Cortex of kidney (tissue), 1 donor: ENCODE results near the gene CROCC2.

Experiments used
- DNase-seq: peaks from one replicate; lab custom pipeline; 2025; lab: John Stamatoyannopoulos, UW

The CROCC2 gene

DNA sequence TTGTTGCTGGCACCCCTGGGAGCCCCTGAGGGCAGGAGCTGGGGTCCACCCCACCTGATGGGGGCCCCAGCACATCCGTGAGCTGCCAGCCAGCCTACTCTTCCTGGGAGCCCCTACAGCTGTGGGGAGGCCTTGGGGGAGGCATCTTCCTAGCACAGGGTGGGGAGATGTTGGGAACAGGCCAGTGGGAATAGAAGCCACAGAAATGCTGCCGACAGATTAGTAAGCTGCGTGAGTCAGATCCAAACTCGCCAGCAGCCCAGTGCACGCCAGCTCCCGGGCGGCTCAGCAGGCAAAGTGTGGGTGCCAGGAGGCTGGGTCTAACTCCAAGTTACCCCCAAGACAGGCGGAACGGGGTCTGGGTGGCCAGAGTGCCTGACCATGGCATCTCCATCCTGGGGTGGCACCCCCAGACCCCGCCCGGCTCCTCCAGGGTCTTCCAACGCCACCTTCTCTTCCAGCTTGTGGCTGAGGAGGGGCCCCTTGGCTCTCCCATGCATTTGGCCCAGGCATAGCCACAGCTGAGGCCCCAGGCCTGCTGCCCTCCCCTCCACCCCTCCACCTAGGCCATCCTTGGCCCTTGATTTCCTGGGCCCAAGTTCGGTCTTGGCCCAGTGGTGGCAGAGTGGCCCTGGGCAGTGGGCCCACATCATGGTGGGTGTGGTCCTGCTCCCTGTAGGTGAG, 15.3 kb downstream of the CROCC2 start:
- no peak for DNase-seq

DNA sequence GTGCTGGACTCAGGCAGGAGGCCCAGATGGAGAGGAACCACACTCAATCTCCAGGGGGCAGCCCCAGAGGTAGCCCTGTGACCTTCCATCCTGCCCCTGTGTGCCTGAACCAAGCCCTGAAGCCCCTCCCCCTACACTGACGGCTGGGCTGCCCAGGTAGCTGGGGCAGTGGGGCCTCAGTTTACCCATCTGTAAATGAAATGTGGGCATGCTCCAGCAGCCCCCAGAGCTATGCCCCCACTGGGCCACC, 15.8 kb downstream of the CROCC2 start:
- DNase-seq = no peak

DNA sequence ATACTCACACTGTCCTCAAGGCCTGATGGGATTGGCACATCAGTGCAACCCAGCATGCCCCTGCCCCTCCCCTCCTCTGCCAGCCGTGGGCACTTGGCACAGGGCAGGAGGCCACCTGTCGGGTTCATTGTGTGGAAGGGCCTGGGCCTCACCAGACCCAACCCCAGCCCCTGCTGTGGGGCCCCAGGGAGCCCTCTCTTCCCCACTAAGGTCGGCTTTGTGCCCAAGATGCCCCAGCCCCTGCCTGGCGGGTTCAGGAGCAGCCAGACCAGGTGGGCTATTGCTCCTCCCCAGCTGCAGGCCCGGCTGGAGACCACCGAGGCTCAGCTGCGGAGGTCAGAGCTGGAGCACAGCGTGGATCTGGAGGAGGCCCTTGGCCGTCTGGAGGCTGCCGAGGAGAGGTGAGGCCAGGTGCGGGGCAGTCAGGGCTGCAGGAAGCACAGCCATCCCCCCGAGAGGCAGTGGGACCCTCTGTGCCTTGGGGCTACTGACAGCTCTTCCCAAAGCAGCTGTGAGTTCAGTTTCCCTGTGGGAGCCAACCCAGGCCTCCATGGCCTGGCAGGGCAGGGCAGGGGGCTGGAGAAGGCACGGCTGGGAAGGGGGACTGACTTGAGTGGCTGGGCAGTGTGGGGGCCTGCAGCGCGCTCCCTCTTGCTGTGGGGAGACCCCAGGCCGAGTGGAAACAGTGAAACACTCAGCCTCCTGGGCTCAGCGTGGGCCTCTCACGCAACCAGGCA, 16.3 kb downstream of the CROCC2 start:
- DNase-seq = no peak

DNA sequence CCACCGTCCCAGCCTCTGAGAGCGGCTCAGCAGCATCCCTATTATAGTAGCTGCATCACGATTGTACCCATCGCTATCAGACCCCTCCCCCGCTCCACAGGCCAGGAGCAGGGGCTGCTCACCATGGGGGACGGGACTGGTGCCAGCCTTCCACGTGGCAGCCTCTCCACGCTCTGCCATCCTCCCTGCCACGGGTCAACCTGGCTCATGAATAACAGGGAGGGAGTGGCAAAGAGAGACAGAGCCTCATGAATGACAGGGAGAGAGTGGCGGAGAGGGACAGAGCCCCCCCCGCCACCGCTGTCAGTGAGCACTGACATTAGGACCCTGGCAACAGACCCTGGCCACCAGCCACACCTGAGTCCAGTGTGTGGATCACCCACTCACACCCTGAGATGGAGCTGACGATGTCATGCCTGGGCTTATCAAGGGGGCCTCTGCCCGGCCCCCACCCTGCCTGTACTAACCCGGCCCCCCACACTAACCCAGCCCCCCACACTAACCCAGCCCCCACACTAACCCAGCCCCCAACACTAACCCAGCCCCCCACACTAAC, 16.9 kb downstream of the CROCC2 start:
- no peak for DNase-seq

DNA sequence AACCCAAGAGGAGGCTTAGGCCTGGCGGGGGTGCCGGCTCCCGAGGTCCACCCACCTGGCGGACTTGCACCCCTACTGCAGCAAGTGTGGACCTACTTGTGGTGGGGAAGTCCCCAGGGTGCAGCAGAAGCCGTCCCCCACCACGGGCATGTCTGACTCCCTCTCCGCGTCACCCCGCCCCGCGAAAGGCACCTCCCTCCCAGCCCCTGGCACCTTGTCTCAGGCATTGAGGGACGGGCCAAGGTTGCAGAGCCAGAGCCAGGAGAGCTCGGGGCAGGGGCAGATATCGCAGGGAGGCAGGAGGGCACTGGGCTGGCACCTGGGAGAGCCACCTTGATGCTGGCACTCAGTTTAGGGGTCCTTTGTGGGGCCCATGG, 19.0 kb downstream of the CROCC2 start:
- DNase-seq = no peak

DNA sequence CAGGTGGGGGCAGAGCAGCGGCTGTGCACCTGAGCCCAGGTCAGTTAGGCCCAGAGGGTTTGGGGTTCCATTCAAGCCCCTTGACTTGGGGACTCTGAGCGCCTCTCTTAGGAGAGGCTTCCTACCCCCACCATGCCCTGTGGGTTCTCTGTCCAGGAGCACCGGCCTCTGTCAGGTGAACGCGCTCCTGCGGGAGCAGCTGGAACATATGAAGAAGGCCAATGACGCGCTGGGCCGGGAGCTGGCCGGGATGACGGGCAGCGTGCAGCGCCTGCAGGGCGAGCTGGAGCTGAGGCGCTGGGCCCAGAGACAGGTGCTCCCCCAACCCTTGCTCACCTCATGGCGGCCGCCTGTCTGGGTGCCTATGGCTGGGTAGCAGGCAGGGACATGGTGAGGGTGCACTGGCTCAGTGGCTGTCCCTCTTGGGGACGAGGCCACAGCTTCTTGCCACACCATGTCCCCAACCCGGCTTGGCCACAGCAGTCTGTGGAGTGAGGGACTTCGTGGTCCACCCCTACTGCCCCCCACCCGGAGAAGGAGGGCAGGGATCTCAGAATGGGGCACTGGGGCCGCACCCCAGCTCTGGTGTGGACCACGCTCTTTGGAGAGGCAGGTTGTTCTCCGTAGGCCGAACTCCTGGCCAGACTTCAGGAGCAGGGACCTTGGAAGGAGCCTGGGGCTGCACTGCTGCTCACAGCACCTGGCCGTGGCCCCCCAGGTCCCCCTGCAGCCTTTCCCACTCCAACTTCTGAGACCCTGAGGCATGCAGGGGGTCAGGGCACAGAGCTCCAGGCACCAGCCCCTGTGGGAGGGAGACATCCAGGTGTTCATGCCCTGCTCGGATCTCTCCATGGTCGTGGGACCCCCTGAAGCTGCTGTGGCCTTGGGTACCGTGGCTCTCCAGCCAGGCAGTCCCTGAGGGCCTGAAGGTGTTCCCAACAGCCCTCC, 19.7 kb downstream of the CROCC2 start:
- no peak for DNase-seq

DNA sequence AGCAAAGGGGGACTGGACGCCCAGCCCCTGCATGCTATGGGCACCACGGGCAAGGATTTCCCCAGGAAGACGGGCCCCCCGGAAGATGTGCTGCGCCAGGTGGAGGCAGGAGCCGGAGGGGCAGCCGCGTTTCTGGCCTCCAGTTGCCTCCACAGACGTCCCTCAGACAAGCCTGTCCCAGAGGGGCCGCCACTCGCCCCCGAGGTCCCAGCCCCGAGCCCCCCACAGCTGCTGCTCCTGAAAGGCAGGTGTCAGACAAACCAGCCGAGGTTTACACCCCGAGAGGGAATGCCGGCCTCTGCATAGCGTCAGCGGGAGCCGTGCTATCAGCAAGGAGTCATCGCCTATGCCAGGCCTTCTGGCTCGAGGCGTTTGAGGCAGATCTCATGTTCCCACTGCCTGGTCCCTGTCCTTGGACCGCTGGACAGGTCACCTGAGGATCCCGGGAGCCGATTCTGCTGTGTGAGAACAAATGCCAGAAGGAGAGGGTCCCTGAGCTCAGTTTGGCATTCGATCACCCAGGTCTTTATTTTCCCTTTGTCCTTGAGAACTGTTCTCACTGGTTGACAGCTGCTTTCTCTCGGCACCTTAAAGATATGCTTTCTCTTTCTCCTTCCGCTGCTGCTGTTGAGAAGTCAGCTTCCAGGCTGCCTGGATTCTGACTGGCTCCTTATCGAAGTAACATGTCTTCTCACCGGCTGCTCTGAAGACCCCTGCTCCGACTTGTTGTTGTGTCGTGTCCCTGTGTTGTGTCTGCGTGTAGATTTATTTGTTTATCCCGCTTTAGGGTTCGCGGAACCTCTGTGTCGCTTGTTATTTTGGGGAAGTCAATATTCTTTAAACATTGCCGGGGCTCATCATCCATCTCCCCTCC, 20.6 kb downstream of the CROCC2 start:
- DNase-seq = no peak

DNA sequence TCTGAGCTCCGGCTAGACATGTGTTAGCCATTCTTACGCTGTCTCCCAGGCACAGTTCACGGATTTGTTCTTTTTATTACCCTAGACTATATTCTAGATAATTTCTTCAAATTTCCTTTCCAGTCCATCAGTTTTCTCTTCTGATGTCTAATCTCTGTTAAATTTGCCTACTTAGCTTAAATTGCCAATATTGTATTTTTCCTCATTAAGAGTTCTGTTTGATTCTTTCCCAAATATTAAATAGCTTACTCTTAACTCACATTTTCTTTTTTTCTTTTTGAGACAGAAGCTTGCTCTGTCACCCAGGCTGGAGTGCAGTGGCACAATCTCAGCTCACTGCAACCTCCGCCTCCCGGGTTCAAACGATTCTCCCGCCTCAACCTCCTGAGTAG, 21.2 kb downstream of the CROCC2 start:
- DNase-seq = no peak

DNA sequence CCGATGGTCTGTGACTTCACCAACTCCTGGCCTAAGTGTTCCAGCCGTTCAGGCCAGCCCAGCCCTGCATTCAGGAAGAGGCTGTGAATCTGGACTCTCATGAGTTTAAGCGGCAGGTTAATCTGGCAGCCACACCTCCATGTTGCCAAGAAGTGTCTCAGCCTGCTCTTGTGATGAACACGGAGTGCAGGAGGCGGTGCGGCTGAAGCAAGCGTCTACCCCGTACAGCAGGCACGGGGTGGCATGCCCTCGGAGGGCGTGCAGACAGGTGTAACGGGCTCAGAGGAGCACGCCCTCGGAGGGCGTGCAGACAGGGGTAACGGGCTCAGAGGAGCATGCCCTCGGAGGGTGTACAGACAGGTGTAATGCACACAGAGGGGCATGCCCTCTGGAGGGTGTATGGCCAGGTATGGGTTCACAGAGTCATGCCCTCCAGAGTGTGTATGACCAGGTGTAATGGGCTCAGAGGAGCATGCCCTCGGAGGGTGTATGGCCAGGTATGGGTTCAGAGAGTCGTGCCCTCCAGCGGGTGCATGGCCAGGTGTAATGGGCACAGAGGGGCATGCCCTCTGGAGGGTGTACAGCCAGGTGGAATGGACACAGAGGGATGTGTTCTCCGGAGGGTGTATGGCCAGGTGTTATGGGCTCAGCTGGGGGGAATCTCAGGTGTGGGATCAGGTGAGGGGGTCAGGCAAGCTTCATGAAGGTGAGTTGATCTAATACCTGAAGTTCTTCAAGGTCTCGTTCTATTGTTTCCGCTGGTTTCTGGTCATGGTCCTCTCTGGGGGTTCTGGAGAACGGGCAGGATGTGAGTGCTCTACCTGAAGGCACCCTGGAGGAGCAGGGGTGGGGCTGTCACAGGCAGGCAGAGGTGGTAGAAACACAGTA, 22.6 kb downstream of the CROCC2 start:
- DNase-seq = no peak

DNA sequence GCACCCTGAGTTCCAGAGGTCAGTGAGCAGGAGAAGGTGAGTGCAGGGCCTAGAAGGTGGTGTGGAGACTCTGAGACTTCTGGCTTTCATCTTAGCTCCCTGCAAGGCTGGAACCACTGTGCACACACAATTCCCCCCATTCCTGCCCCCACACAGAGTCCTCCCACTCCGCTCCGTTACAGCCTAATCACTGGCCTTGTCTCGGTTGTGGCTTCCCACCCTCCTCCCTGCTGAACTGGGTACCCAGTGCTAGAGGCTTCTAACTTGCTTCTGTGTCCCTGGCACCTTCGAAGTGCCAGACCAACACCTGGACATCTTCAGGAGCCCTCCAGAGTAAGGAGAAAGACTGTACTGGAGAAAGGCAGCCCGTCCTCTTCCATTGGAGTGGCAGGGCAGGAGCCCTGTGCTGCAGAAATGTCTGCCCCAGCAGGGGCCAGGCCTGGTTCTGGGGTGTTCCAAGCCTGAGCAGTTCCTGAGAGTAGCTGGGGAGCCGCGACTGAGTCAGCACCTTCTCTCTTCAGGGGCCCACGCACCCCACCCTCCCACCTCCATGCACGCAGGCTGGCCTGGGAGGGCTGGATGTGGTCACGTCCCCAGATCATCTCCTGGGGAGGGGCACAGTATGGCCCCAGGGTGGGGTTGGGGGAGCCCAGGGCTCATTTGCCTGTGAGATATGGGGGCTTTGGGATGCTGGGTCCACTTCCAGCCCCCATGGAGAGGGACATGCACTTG, 23.4 kb downstream of the CROCC2 start:
- no peak for DNase-seq

DNA sequence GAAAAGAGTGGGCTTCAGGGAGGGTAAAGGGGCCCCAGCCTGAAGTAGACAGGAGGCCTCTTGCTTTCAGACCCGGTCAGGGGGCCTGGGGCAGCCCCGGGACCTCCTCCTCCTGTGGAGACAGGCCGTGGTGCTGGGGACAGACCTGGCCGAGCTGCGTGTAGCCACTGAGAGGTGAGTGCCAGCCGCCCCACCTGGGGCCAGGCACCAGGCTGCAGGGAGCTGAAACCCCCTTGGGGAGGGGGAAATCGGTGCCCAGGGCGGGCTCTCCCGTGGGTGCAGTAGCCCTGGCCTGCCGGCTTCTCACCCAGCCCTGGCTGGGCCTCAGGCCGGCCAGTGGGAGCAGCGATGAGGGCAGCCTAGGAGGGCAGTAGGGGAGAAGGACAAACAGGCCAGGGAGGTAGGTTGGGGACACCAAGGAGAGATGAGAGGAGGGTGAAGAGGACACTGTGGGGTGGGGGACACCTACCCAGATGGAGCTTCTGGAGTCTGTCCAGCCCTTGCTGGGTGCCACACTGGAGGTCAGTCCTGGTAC, 24.0 kb downstream of the CROCC2 start:
- DNase-seq = no peak

DNA sequence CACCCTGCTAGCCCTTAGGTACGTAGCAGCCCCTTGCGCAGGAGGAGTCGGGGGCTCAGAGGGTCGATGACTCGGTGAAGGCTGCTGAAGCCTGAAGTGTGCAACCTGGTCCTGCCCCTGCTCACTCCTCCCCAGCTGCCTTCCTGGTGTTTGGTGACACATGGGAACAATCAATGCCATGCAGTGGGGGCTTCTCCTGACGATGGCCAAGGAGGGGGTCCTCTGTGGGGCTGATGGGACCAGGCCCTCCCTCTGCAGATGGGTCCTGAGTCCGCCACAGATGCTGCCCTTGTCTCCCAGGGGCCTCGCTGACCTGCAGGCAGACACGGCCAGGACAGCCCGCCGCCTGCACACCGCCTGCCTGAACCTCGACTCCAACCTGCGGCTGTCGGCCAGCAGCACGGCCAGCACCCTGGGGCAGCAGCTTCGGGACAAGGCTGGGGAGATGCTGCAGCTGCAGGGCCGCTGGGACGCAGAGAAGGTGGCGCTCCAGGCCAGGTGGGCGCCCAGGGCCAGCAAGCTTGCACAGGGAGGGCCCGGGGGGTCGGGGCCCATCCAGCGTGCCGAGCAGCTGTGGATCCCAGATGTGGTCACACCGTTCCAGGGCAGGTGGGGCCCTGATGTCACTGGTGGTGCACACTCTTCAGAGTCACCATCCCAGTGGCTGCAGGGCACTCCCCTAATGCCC, 24.6 kb downstream of the CROCC2 start:
- DNase-seq = no peak

DNA sequence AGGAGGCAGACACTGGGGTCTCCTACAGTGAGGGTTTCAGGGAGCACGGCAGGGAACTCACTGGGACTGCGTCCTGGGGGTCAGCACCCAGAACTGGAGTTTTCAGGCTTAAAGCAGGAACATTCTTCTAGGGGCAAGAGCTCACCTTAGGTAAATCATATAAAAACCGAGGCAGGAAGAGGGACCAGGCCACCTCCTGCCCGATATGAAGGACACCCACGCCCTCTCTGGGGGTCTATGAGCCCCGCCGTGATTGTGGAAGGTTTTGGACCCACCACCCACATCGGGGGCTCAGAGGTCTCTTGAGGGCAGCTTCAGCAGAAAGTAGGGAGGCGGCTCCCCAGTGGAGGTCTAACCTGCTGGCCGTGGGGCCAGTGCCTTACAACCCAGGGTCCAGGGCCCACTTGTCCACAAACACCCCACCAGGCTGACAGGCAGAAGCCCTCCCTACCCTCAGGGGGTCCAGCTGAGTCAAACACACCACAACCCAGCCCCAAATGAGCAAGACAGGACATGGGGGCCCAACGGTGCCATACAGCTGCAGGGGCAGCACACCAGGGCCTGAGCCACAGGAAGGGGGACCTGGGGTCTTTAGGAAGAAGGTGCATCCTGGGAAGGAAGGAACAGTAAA, 25.3 kb downstream of the CROCC2 start:
- DNase-seq = no peak

DNA sequence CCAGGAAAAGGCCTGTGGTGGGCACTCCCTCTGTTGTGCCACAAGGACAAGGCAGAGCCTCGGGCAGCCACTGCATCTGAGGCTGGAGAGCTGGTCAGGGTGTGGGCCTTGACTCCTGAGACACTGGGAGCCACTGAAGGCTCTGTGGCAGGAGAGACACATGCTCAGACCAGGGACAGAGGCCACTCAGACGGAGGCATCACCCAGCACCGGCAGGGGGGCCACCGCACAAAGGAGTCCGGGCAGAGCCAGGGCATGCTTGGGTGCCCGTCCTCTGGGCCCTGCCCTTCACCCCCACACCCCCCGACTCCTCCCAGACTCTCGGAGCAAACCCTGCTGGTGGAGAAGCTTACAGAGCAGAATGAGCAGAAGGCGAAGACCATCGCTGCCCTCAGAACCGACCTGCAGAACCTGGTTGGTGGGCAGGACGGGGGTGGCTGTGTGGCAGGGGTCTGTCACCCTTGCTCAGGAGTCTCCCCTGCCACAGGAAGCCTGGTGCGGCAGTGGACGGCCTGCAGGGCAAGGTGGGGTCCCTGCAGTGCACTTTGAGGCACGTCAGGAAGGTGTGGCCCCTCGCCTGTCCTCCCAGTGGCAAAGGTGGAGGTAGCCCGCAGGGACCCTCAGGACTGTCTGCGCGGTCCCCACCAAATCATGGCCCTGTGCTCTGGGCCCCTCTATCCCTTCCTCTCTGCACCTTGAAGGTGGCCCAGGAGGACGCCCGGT, 26.0 kb downstream of the CROCC2 start:
- DNase-seq = no peak

DNA sequence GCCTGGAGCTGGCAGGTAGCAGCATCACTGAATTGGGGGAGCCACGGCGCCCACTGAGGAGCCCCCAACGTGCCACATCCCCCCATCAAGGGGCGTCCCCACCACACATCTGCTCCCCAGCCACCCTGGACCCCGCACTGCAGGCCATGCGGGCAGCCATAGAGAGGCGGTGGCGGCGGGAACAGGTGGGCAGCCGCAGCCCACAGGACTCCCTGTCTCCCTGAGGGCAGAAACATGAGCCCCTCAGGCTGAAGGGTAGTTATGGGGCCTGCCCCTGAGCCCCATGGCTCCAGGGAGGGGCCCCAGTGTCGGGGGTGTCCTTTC, 26.6 kb downstream of the CROCC2 start:
- no peak for DNase-seq

DNA sequence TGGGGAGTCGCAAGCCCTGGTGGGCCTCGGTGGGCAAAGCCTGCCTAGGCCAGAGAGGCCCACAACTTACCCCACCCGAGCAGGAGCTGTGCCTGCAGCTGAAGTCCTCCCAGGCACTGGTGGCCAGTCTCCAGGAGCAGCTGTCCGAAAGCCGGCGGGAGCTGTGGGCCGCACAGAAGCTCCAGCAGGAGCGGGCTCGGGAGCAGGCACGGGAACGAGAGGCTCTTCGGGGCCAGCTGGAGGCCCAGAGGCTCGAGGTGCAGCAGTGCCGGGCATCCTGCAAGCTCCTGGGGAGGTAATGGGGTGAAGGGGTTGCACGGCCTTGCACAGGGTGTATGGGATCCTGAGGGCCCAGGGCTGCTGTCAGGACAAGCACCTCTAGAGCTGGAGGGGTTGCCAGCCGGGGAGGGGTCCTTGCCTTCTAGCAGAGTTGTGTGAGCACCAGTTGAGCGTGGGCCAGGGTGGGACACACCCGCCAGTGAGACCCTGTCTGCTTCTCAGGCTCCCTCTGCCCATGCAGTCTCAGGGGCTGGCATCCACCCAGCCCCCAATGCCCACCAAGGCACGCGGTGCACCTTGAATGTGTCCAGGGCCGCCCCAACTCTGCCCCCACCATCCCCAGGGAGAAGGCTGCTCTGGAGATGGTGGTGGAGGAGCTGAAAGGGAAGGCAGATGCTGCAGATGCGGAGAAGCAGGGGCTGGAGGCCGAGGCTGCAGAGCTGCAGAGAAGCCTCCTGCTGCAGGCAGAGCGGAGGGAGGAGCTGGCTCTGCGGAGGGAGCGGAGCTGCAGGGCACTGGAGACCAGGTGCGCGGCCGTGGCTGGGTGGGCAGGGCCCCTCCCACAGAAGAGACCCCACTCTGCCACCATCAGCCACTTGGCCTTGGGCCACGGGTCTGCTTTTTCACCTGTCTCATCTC, 27.2 kb downstream of the CROCC2 start:
- no peak for DNase-seq
